OCI-LY7 (cell line): Measurements from ENCODE around the gene LRRC10B. TPM values are rescaled to one million over a fixed set of nuclear protein-coding genes. Genes with fewer than 3 reads are reported as not detected.
A peak's percentile ranks its signal among the peaks of the same experiment; 100 is the strongest.
"Not testable (repeated sequence)": the region's sequence is repeated elsewhere in the genome, so short reads cannot be mapped to it uniquely, and the experiment has no call there.

Experiments
- BruUV-seq: library from RNA; stranded (reverse); fragments of 400-500 nt; replicated peaks from 2 replicates; lab custom pipeline; 2021; lab: Mats Ljungman, UMichigan
- CTCF ChIA-PET: fragments of 300-600 bp; sonication (Branson Sonifier 250); formaldehyde crosslinking; loops from one replicate; lab custom pipeline; 2022; ENCODE audit warnings: antibody characterized with exemption; ENCODE audit not compliant: unreplicated experiment; lab: Charles Lee
- POLR2A ChIA-PET: fragments of 300-600 bp; sonication (Branson Sonifier 250); formaldehyde crosslinking; loops from one replicate; lab custom pipeline; 2022; ENCODE audit warnings: antibody characterized with exemption; lab: Charles Lee
- DNase-seq: peaks from one replicate; pipeline ENCODE4 v3.0.0-alpha.2; 2015; ENCODE audit warnings: low spot score
- H2AFZ ChIP-seq: fragments of 200-600 bp; sonication (generic), shearing (Covaris generic); 2 replicates; pipeline ENCODE4 v1.6.1; 2014; ENCODE audit warnings: mild to moderate bottlenecking, antibody characterized with exemption, low read length, moderate library complexity
- H3K27ac ChIP-seq: fragments of 200-600 bp; sonication (generic); 2 replicates; pipeline ENCODE4 v1.5.1; 2014; ENCODE audit warnings: mixed run types, low read depth, mild to moderate bottlenecking, moderate library complexity, low read length, inconsistent platforms; ENCODE audit not compliant: poor library complexity, severe bottlenecking
- H3K36me3 ChIP-seq: fragments of 200-600 bp; sonication (generic); 2 replicates; pipeline ENCODE4 v1.6.1; 2014; ENCODE audit warnings: mild to moderate bottlenecking, antibody characterized with exemption, low read length, moderate library complexity, mixed read lengths; ENCODE audit not compliant: insufficient read depth
- H3K4me1 ChIP-seq: fragments of 200-600 bp; sonication (generic); 2 replicates; pipeline ENCODE4 v1.5.1; 2014; ENCODE audit warnings: mild to moderate bottlenecking, low read length; ENCODE audit not compliant: insufficient read depth, poor library complexity, severe bottlenecking
- H3K4me2 ChIP-seq: fragments of 200-600 bp; sonication (generic); 2 replicates; pipeline ENCODE4 v1.6.1; 2014; ENCODE audit warnings: mild to moderate bottlenecking, low read length
- H3K4me3 ChIP-seq: fragments of 200-600 bp; sonication (generic); 2 replicates; pipeline ENCODE4 v1.5.1; 2014; ENCODE audit warnings: mild to moderate bottlenecking, low read depth, low read length; ENCODE audit not compliant: poor library complexity, severe bottlenecking
- H3K79me2 ChIP-seq: fragments of 200-600 bp; sonication (generic); 2 replicates; pipeline ENCODE4 v1.6.1; 2016; ENCODE audit warnings: low read depth, mild to moderate bottlenecking, low read length, moderate library complexity, mixed read lengths; ENCODE audit not compliant: insufficient read depth
- H3K9me2 ChIP-seq: fragments of 200-600 bp; sonication (generic); 2 replicates; pipeline ENCODE4 v1.6.1; 2016; ENCODE audit warnings: mild to moderate bottlenecking, low read length, mixed read lengths; ENCODE audit not compliant: insufficient read depth
- H3K9me3 ChIP-seq: fragments of 200-600 bp; sonication (generic); 2 replicates; pipeline ENCODE4 v1.6.1; 2014; ENCODE audit warnings: mild to moderate bottlenecking, mixed run types, low read length, mixed read lengths
- H4K20me1 ChIP-seq: fragments of 200-600 bp; sonication (generic); 2 replicates; pipeline ENCODE4 v1.6.1; 2014; ENCODE audit warnings: mild to moderate bottlenecking, antibody characterized with exemption, low read length, moderate library complexity, mixed read lengths; ENCODE audit not compliant: insufficient read depth
- EZH2phosphoT487 ChIP-seq: fragments of 200-600 bp; sonication (generic); IDR thresholded peaks from 2 replicates; pipeline ENCODE4 v1.6.1; 2018; ENCODE audit warnings: low read depth, borderline replicate concordance, mild to moderate bottlenecking, mixed run types, antibody characterized with exemption, low read length, moderate library complexity, mixed read lengths
- intact Hi-C: fragments of 100-400 bp; cut with micrococcal nuclease; formaldehyde crosslinking; loops from one replicate; pipeline ENCODE4 v1.10.0; 2022; ENCODE audit not compliant: unreplicated experiment
- total RNA-seq, 2 experiments: library from RNA; depleted of rRNA in 1 of 2; stranded (reverse); fragments of >200 nt in 1 of 2; shearing (Covaris generic) in 1 of 2; gene quantifications; 2 replicates each; pipeline ENCODE4 v1.2.3, GENCODE V29; 2014 to 2022
- TF ChIP-seq, protein P1 (sequence below): fragments of 200-600 bp; sonication (generic); conservative IDR thresholded peaks from 2 replicates; pipeline ENCODE4 v1.5.1; 2014; ENCODE audit warnings: mild to moderate bottlenecking, antibody characterized with exemption, low read length, moderate library complexity, mixed read lengths

The LRRC10B gene
- total RNA-seq, 2 experiments from 2014 or later = not detected

DNA sequence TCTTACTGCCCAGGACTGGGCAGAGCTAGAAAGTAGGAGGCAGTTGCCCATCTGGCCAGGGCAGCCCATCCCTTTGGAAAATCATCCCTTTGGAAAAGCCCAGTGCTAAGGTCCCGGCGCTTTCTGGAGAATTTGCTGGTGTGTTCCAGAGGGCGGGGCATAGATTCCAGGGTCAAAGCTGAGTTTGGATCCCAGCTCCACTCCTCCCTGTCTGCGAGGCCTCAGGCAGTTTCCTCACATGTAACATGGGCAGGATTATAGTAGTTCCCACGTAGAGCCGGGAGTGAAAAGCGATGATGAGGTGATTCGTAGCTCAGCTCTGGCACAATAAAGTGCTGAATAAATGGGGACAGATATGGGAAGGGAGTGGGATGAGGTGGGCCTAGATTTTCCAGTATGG lies 31.4 kb upstream of the LRRC10B start:
- Histone ChIP-seq H3K36me3 (peaks cover 6% of the 10 kb centered on the region; the same call in 1 of the 2 replicates), H3K79me2 (no peaks in the 10 kb centered on the region), H4K20me1 (no peaks in the 10 kb centered on the region), H3K27ac (no peak overlapping the region), H2AFZ (no peak overlapping the region), H3K4me3 (no peak overlapping the region), H3K9me3 (no peaks in the 10 kb centered on the region), H3K4me1 (no peaks in the 10 kb centered on the region), H3K4me2 (no peak overlapping the region), H3K9me2 (no peaks in the 10 kb centered on the region)
- BruUV-seq = no TSS peak
- ChIA-PET POLR2A (interaction anchor here (0.6 kb wide), 1 partner anchor 161 kb away, joined by 4 read pairs; no protein-coding TSS in a partner anchor), CTCF (no interaction called here)
- intact Hi-C loops = loop anchor here (1.0 to 5.0 kb wide), 2 partner anchors 40 to 160 kb away; no protein-coding TSS in a partner anchor
- no peak for TF ChIP-seq EZH2phosphoT487
- TF ChIP-seq, protein P1, sequence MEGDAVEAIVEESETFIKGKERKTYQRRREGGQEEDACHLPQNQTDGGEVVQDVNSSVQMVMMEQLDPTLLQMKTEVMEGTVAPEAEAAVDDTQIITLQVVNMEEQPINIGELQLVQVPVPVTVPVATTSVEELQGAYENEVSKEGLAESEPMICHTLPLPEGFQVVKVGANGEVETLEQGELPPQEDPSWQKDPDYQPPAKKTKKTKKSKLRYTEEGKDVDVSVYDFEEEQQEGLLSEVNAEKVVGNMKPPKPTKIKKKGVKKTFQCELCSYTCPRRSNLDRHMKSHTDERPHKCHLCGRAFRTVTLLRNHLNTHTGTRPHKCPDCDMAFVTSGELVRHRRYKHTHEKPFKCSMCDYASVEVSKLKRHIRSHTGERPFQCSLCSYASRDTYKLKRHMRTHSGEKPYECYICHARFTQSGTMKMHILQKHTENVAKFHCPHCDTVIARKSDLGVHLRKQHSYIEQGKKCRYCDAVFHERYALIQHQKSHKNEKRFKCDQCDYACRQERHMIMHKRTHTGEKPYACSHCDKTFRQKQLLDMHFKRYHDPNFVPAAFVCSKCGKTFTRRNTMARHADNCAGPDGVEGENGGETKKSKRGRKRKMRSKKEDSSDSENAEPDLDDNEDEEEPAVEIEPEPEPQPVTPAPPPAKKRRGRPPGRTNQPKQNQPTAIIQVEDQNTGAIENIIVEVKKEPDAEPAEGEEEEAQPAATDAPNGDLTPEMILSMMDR = no peak
- no peak for DNase-seq

DNA sequence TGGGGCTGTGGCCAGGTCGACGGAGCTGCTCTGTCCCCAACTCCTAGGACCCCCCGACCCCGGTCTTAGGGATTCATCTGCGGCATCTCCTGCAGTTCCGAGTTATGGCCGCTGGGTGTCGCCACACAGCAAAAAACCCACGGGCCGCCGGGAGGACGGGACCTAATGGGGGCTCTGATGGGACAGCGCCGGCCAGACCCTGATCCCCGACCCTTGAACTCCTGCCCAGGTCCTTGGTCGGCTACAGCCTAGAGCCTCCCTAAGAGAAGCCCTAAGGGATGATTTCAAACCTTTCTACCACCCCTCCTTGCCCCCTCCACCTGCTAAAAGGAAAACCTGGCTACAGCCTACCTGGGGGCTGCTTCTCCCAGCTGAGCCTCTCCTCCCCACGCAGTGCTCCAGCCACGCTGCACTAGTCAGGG lies 30.8 kb upstream of the LRRC10B start:
- peak; percentile 52 for DNase-seq
- TF ChIP-seq, protein P1 = peak; percentile 93
- no peak for TF ChIP-seq EZH2phosphoT487
- BruUV-seq = no TSS peak
- no peak overlapping the region for H3K4me3 ChIP-seq
- no peak overlapping the region for H3K4me2 ChIP-seq
- intact Hi-C loops = loop anchor here (1.0 to 5.0 kb wide), 2 partner anchors 40 to 160 kb away; no protein-coding TSS in a partner anchor
- H4K20me1 ChIP-seq = no peaks in the 10 kb centered on the region
- peaks cover 6% of the 10 kb centered on the region; the same call in 1 of the 2 replicates for H3K36me3 ChIP-seq
- POLR2A ChIA-PET = interaction anchor here (0.5 to 0.6 kb wide), 2 partner anchors 48 to 160 kb away, joined by 3 to 4 read pairs; partner anchors contain the start of genes CPSF7 and SDHAF2
- no peaks in the 10 kb centered on the region for H3K9me2 ChIP-seq
- no peaks in the 10 kb centered on the region for H3K9me3 ChIP-seq
- no peak overlapping the region for H2AFZ ChIP-seq
- H3K79me2 ChIP-seq = no peaks in the 10 kb centered on the region
- H3K4me1 ChIP-seq = no peaks in the 10 kb centered on the region
- H3K27ac ChIP-seq = no peak overlapping the region
- CTCF ChIA-PET = no interaction called here

DNA sequence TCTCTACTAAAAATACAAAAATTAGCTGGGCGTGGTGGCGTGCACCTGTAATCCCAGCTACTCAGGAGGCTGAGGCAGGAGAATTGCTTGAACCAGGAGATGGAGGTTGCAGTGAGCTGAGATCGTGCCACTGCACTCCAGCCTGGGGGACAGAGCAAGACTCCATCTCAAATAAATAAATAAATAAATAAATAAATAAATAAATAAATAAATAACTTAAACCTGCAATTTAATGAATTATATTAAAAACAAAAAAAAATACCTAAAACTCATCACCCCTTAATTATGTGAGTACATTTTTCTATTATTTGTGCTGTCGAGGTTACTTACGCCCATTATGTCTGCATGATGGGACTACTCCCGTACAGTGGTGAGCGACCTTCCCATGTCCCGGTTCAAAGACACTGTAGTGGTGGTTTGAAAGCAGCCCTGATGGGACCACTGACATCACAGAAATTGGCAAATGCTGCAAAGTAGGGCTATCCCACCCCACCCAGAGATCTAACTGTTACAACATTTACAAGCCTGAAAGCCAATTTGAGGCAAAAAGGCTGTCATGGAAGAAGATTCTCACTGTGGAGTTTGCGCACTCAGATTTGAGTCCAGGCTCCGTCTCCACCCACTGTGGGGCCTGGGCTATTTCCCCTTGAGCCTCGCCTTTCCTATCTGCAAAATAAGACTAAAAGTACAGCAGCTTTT lies 29.0 kb upstream of the LRRC10B start:
- H3K9me2 ChIP-seq, H3K9me3 ChIP-seq, POLR2A ChIA-PET, DNase-seq, H2AFZ ChIP-seq, BruUV-seq, H3K4me2 ChIP-seq, H4K20me1 ChIP-seq, H3K4me1 ChIP-seq, CTCF ChIA-PET, H3K79me2 ChIP-seq, H3K4me3 ChIP-seq, H3K27ac ChIP-seq, H3K36me3 ChIP-seq: not testable (repeated sequence)
- intact Hi-C loops = loop anchor here (5.0 kb wide), 1 partner anchor 158 kb away; no protein-coding TSS in a partner anchor
